Tibial nerve (tissue), 4 donors: ENCODE data around the gene RBMS3. TPM values are rescaled to one million over a fixed set of nuclear protein-coding genes. Genes with fewer than 3 reads are reported as not detected.
A peak's percentile ranks its signal among the peaks of the same experiment; 100 is the strongest.
"Not testable (repeated sequence)": the region's sequence is repeated elsewhere in the genome, so short reads cannot be mapped to it uniquely, and the experiment has no call there.

Experiments
- DNase-seq, 2 donors: peaks; one replicate each; pipeline ENCODE4 v3.0.0-alpha.2; 2019; ENCODE audit warnings: low spot score in 2 of 2
- H3K27ac ChIP-seq, 4 donors: fragments of 200-600 bp; sonication (generic) in 3 of 4; one replicate each; pipeline ENCODE4 v1.5.1; 2017 to 2019; ENCODE audit warnings: mild to moderate bottlenecking in 1 of 4
- H3K27me3 ChIP-seq, 2 donors: fragments of 200-600 bp; sonication (generic) in 1 of 2; one replicate each; pipeline versions ENCODE4 v1.5.1 to v1.6.0; 2017 to 2019
- H3K36me3 ChIP-seq, 3 donors: fragments of 200-600 bp; sonication (generic); one replicate each; pipeline ENCODE4 v1.5.1; 2018 to 2019
- H3K4me1 ChIP-seq, 4 donors: fragments of 200-600 bp; sonication (generic) in 3 of 4; one replicate each; pipeline ENCODE4 v1.5.1; 2017 to 2019
- H3K4me3 ChIP-seq, 4 donors: fragments of 200-600 bp; sonication (generic) in 3 of 4; one replicate each; pipeline ENCODE4 v1.5.1; 2017 to 2019; ENCODE audit warnings: mild to moderate bottlenecking in 1 of 4, moderate library complexity in 1 of 4
- H3K9me3 ChIP-seq, 4 donors: fragments of 200-600 bp; sonication (generic) in 3 of 4; one replicate each; pipeline ENCODE4 v1.5.1; 2017 to 2019
- EP300 ChIP-seq, 2 donors: sonication (generic); formaldehyde crosslinking; IDR thresholded peaks; one replicate each; pipeline ENCODE4 v1.6.1; 2017; ENCODE audit warnings: antibody characterized with exemption in 2 of 2, mild to moderate bottlenecking in 1 of 2
- POLR2A ChIP-seq, 2 donors: fragments of 450-650 bp; IDR thresholded peaks; one replicate each; pipeline ENCODE4 v1.6.1; 2017; ENCODE audit warnings: antibody characterized with exemption in 2 of 2, mild to moderate bottlenecking in 2 of 2, moderate library complexity in 2 of 2
- WGBS, 2 donors: methylation state at CpG; one replicate each; pipeline ENCODE4 v1.1.5; 2018; 5-methylcytosine and 5-hydroxymethylcytosine counted together
- total RNA-seq, 4 donors: library from RNA; depleted of rRNA; stranded (reverse); fragments of >200 nt; gene quantifications; one replicate each; pipeline ENCODE4 v1.1.0, GENCODE V29; 2016
- TF ChIP-seq, protein P1 (sequence below), 5 experiments: fragments of 200-600 bp in 3 of 5; fragments of 450-650 bp in 2 of 5; sonication (generic) in 3 of 5; IDR thresholded peaks; one replicate each; pipeline ENCODE4 v1.5.1; 2016 to 2019; ENCODE audit warnings: antibody characterized with exemption in 5 of 5, mild to moderate bottlenecking in 3 of 5, moderate library complexity in 2 of 5

RBMS3 gene
- total RNA-seq, 4 donors from 2014 or later, result 157 to 175 (median 161) TPM

DNA sequence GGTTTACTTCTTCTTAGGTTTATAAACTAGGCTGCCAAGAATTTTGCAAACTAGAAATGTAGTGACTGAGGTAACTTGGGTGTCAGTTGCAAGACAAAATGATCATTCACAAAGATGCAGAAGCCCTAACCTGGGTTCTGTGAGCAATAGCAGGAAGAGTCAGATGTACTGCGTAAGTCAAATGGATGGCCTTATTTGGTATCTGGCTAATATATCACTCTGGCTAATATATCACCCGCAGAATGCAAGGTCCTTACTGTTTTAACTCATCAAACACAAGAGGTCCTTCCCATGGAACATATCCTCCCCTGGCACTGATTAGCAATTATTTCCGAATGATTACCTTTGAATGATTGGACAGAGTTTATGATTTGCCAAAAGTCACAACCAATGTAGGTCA, 37.4 kb downstream of the RBMS3 start:
- Histone ChIP-seq H3K4me1 (peaks cover 0 to 83% (median 32%) of the 10 kb centered on the region in 4 donors), H3K27ac (no peak overlapping the region), H3K4me3 (no peak overlapping the region), H3K9me3 (no peaks in the 10 kb centered on the region), H3K27me3 (no peaks in the 10 kb centered on the region), H3K36me3 (no peaks in the 10 kb centered on the region)
- TF ChIP-seq POLR2A (IDR thresholded peaks at IDR 0.05), result no peak
- TF ChIP-seq, protein P1, sequence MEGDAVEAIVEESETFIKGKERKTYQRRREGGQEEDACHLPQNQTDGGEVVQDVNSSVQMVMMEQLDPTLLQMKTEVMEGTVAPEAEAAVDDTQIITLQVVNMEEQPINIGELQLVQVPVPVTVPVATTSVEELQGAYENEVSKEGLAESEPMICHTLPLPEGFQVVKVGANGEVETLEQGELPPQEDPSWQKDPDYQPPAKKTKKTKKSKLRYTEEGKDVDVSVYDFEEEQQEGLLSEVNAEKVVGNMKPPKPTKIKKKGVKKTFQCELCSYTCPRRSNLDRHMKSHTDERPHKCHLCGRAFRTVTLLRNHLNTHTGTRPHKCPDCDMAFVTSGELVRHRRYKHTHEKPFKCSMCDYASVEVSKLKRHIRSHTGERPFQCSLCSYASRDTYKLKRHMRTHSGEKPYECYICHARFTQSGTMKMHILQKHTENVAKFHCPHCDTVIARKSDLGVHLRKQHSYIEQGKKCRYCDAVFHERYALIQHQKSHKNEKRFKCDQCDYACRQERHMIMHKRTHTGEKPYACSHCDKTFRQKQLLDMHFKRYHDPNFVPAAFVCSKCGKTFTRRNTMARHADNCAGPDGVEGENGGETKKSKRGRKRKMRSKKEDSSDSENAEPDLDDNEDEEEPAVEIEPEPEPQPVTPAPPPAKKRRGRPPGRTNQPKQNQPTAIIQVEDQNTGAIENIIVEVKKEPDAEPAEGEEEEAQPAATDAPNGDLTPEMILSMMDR (IDR thresholded peaks at IDR 0.05), result no peak
- no peak for TF ChIP-seq EP300 (IDR thresholded peaks at IDR 0.05)
- DNase-seq, result no peak
- WGBS, 2 donors, result 91 to 95% methylated on average over 3 of the region's 3 CpGs

DNA sequence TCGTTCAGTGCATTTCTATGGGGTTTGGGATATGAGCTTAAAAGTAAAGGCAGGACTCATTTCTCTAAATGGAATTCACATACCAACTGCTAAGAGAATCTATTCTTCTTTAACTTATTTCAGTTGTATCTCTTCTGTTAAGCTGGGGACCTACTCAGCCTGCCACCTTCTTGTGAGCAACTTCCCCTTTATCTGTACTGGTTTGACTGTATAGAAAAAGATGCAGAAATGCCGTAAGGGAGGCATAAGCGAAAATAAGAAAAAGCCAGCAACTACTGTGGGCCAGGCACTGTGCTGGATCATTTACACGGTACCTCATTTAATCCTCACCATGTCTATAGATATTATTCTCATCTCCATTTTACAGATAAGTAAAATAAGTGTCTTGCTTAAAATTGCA, 38.4 kb downstream of the RBMS3 start:
- Histone ChIP-seq H3K4me1 (peaks cover 0 to 83% (median 23%) of the 10 kb centered on the region in 4 donors), H3K27me3 (no peaks in the 10 kb centered on the region), H3K36me3 (no peaks in the 10 kb centered on the region), H3K27ac (no peak overlapping the region), H3K9me3 (no peaks in the 10 kb centered on the region), H3K4me3 (no peak overlapping the region)
- 79 to 89% methylated on average over 4 of the region's 4 CpGs for WGBS, 2 donors
- TF ChIP-seq, protein P1 (IDR thresholded peaks at IDR 0.05), result no peak
- no peak for TF ChIP-seq POLR2A (IDR thresholded peaks at IDR 0.05)
- no peak for TF ChIP-seq EP300 (IDR thresholded peaks at IDR 0.05)
- no peak for DNase-seq

DNA sequence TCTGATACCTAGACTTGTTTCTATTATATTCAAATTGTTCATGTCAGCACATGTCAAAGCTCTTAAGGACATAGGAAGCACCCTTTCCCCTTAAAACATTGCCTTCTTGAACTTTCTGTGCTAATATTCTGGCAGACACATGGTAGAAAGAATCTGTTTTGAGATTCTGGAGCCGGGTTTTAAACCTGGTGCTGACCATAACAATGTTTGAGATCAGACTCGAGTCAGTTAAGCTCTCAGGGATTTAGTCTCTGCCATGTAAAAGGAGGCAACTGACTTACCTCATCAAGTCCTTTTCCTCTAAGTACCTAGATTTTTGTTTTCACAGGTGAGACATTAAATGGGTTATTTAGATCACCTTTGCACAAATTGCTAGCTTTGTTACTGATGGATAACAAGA, 38.9 kb downstream of the RBMS3 start:
- Histone ChIP-seq H3K36me3 (no peaks in the 10 kb centered on the region), H3K27ac (peak overlapping the region in 2 of 4 donors; percentile 4 to 15), H3K4me3 (no peak overlapping the region), H3K27me3 (no peaks in the 10 kb centered on the region), H3K4me1 (peaks cover 0 to 83% (median 21%) of the 10 kb centered on the region in 4 donors), H3K9me3 (no peaks in the 10 kb centered on the region)
- DNase-seq, result no peak
- WGBS, 2 donors, result 28 to 40% methylated on average over 2 of the region's 2 CpGs
- no peak for TF ChIP-seq POLR2A (IDR thresholded peaks at IDR 0.05)
- TF ChIP-seq, protein P1 (IDR thresholded peaks at IDR 0.05), result no peak
- TF ChIP-seq EP300 (IDR thresholded peaks at IDR 0.05), result no peak

DNA sequence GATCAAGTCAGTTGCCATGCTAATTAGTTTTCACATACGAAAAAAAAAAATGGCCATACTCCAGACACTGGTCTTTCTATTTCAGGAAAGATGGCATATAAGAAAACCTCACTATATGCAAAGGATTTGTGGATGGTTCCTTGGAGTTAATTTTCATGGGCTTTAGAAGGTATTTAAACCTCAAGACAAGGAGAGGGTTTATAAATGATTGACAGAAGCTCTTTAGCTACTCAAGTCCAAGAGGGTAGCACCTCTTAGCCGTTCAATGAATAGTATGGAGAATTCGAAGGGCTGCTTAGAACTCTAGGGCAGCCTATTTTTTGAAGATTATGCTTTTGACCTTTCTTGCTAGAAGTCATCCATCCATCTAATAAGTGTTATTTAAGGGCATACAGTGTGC, 41.7 kb downstream of the RBMS3 start:
- no peaks in the 10 kb centered on the region for H3K36me3 ChIP-seq
- no peaks in the 10 kb centered on the region for H3K9me3 ChIP-seq
- no peaks in the 10 kb centered on the region for H3K27me3 ChIP-seq
- H3K4me3 ChIP-seq, result no peak overlapping the region
- peaks cover 0 to 77% (median 20%) of the 10 kb centered on the region in 4 donors for H3K4me1 ChIP-seq
- DNase-seq, result no peak
- 77 to 82% methylated on average over 3 of the region's 3 CpGs for WGBS, 2 donors
- H3K27ac ChIP-seq, result no peak overlapping the region
- TF ChIP-seq POLR2A (IDR thresholded peaks at IDR 0.05) (no peak), EP300 (IDR thresholded peaks at IDR 0.05) (no peak)
- TF ChIP-seq, protein P1 (IDR thresholded peaks at IDR 0.05), result no peak

DNA sequence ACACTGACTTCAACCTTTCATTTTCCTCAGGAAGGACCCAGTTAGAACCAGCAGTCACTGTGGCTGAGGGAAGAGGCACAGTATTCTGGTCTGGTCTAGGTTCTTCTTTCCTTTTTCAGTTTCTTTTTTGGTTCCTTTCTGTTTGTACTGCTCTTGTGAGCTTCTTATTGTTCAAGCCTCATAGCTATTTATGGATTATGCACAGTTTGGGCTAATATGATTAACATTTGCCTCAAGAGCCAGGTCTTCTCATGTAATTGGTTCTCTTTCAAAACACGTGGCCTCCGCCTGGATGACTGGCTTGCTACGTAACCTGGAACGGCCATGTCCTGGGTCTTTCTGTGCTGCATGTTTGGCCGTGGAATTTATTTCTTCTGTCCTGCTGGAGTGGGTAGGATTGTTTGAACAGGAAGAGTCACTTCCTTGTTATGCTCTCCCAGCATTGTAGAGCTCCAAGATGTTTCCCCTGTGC, 43.3 kb downstream of the RBMS3 start:
- Histone ChIP-seq H3K27me3 (no peaks in the 10 kb centered on the region), H3K9me3 (no peaks in the 10 kb centered on the region), H3K4me1 (peaks cover 0 to 67% (median 13%) of the 10 kb centered on the region in 4 donors), H3K27ac (peak overlapping the region; percentile 43 to 81 (median 67)), H3K36me3 (no peaks in the 10 kb centered on the region), H3K4me3 (peak overlapping the region; percentile 2 to 39 (median 8))
- TF ChIP-seq POLR2A (IDR thresholded peaks at IDR 0.05) (no peak), EP300 (IDR thresholded peaks at IDR 0.05) (peak in 1 of 2 donors; percentile 53)
- TF ChIP-seq, protein P1 (IDR thresholded peaks at IDR 0.05), result no peak
- peak; percentile 18 to 47 for DNase-seq
- WGBS, 2 donors, result 14 to 16% methylated on average over 5 of the region's 5 CpGs

DNA sequence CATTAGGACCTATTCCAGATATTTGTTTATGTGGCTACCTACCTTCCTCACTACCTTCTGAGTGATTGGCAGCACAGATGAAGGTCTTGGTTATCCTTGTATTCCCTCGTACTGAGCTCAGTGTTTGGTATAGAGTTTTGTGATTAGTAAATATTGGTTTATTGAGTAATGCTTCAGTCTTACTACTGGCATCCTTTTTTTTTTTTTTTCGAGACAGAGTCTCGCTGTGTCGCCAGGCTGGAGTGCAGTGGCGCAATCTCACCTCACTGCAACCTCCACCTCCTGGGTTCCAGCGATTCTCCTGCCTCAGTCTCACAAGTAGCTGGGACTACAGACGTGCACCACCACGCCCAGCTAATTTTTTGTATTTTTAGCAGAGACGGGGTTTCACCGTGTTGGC, 45.7 kb downstream of the RBMS3 start:
- 94 to 95% methylated on average over 10 of the region's 10 CpGs for WGBS, 2 donors
- H3K9me3 ChIP-seq, H3K27ac ChIP-seq, H3K4me3 ChIP-seq, H3K27me3 ChIP-seq, DNase-seq, H3K36me3 ChIP-seq: not testable (repeated sequence)
- peaks cover 4 to 65% (median 14%) of the 10 kb centered on the region in 4 donors for H3K4me1 ChIP-seq
